ENCODE results near the gene ZNF234.
"Not testable (repeated sequence)": the region's sequence is repeated elsewhere in the genome, so short reads cannot be mapped to it uniquely, and the experiment has no call there.

The ZNF234 gene

GRCh38 chr19:44164327-44164672 lies 22.9 kb downstream of the ZNF234 start:
- peaks cover 41% of the 10 kb centered on the region for H3K79me2 ChIP-seq (ENCODE audit: insufficient read depth, low read length)
- H3F3A ChIP-seq (ENCODE audit: low read depth): no peaks in the 10 kb centered on the region
- no peaks in the 10 kb centered on the region for H3K36me3 ChIP-seq (ENCODE audit: insufficient read depth, low read length)
- H3K9ac ChIP-seq (ENCODE audit: low read depth, low read length, poor library complexity, severe bottlenecking): peak overlapping the region; percentile 85
- H4K20me1 ChIP-seq (ENCODE audit: insufficient read depth, low read length, poor library complexity, severe bottlenecking): peaks cover 16% of the 10 kb centered on the region
- H2AFZ ChIP-seq (ENCODE audit: low read length): peak overlapping the region; percentile 97
- no peaks in the 10 kb centered on the region for H3K9me2 ChIP-seq (replicated peaks; ENCODE audit: low read depth, low read length)
- no peaks in the 10 kb centered on the region for H3K9me3 ChIP-seq (ENCODE audit: insufficient read depth, low read depth, low read length)
- peak overlapping the region; percentile 85 for H3K4me3 ChIP-seq (ENCODE audit: low read length, poor library complexity, severe bottlenecking)
- TF ChIP-seq CTCF (conservative IDR thresholded peaks at IDR 0.05; ENCODE audit: low read length) (no peak), EZH2phosphoT487 (IDR thresholded peaks at IDR 0.05; ENCODE audit: borderline replicate concordance) (no peak)
- peaks cover 16% of the 10 kb centered on the region for H3K27me3 ChIP-seq (ENCODE audit: insufficient read depth, low read length, poor library complexity, severe bottlenecking)
- H3K4me2 ChIP-seq (ENCODE audit: low read depth, low read length, poor library complexity, severe bottlenecking): peak overlapping the region; percentile 99
- H3K4me1 ChIP-seq (ENCODE audit: insufficient read depth, low read length, poor library complexity, severe bottlenecking): peaks cover 40% of the 10 kb centered on the region

GRCh38 chr19:44164673-44165512 lies 23.5 kb downstream of the ZNF234 start, which contains the start of gene ZNF226:
ZNF226 (plus strand) TSS chr19:44165100; CDS start chr19:44170081, 4,981 bp downstream.
- H2AFZ ChIP-seq (ENCODE audit: low read length): peak within 1 kb of the TSS; percentile 97
- peak within 1 kb of the TSS; percentile 99 for H3K4me2 ChIP-seq (ENCODE audit: low read depth, low read length, poor library complexity, severe bottlenecking)
- H3K27me3 ChIP-seq (ENCODE audit: insufficient read depth, low read length, poor library complexity, severe bottlenecking): peaks cover 16% of the 10 kb centered on the region
- H3K9me2 ChIP-seq (replicated peaks; ENCODE audit: low read depth, low read length): no peaks in the 10 kb centered on the region
- peaks cover 42% of the 10 kb centered on the region for H3K4me1 ChIP-seq (ENCODE audit: insufficient read depth, low read length, poor library complexity, severe bottlenecking)
- peaks cover 16% of the 10 kb centered on the region for H4K20me1 ChIP-seq (ENCODE audit: insufficient read depth, low read length, poor library complexity, severe bottlenecking)
- H3K36me3 ChIP-seq (ENCODE audit: insufficient read depth, low read length): peaks cover under 1% of the 10 kb centered on the region; the same call in 1 of the 2 replicates
- TF ChIP-seq CTCF (conservative IDR thresholded peaks at IDR 0.05; ENCODE audit: low read length) (no peak), EZH2phosphoT487 (IDR thresholded peaks at IDR 0.05; ENCODE audit: borderline replicate concordance) (no peak)
- peak within 1 kb of the TSS; percentile 85 for H3K9ac ChIP-seq (ENCODE audit: low read depth, low read length, poor library complexity, severe bottlenecking)
- H3K4me3 ChIP-seq (ENCODE audit: low read length, poor library complexity, severe bottlenecking): peak within 1 kb of the TSS; percentile 85
- H3F3A ChIP-seq (ENCODE audit: low read depth): no peaks in the 10 kb centered on the region
- H3K9me3 ChIP-seq (ENCODE audit: insufficient read depth, low read depth, low read length): no peaks in the 10 kb centered on the region
- H3K79me2 ChIP-seq (ENCODE audit: insufficient read depth, low read length): peaks cover 47% of the 10 kb centered on the region

GRCh38 chr19:44170660-44171059 lies 29.3 kb downstream of the ZNF234 start:
- H3K36me3 ChIP-seq (ENCODE audit: insufficient read depth, low read length): peaks cover 52% of the 10 kb centered on the region
- not testable (repeated sequence) for H3K9me3 ChIP-seq (ENCODE audit: insufficient read depth, low read depth, low read length)

More at GRCh38 chr19:44170660-44171059, 29.3 kb downstream of the ZNF234 start:
- not testable (repeated sequence) for H3K4me2 ChIP-seq (ENCODE audit: low read depth, low read length, poor library complexity, severe bottlenecking); H3K9me2 ChIP-seq (replicated peaks; ENCODE audit: low read depth, low read length); H3K4me3 ChIP-seq (ENCODE audit: low read length, poor library complexity, severe bottlenecking); H3F3A ChIP-seq (ENCODE audit: low read depth); H3K9ac ChIP-seq (ENCODE audit: low read depth, low read length, poor library complexity, severe bottlenecking); H3K27me3 ChIP-seq (ENCODE audit: insufficient read depth, low read length, poor library complexity, severe bottlenecking); H2AFZ ChIP-seq (ENCODE audit: low read length)
- Histone ChIP-seq H3K4me1 (ENCODE audit: insufficient read depth, low read length, poor library complexity, severe bottlenecking) (peaks cover 33% of the 10 kb centered on the region), H4K20me1 (ENCODE audit: insufficient read depth, low read length, poor library complexity, severe bottlenecking) (peaks cover 16% of the 10 kb centered on the region), H3K79me2 (ENCODE audit: insufficient read depth, low read length) (peaks cover 42% of the 10 kb centered on the region)
